ENCODE data around the gene PROX1.

DNA sequence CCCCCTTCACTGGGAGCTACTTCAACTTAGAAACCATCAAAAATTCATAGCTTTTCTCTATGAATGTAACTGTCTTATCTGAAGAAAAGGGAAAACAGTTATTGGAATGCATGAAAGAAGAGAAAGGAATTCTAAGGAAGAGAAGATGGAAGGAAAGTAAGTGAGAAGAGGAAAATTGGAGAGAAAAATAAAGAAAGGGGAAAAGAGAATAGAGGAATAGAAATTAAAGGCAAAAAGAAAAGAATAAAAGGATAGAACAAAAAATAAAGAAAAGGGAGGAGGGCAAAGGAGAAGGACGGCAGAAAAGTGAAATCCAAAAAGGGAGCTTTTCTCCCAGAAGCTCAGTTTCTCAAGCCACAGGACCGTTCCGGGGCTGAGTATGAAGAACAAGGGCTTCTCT, 9.9 kb upstream of the PROX1 start:
- TF ChIP-seq ZNF274 (IDR thresholded peaks at IDR 0.05; ENCODE audit: low read depth, low read length): no peak
- TF ChIP-seq YY1 (IDR thresholded peaks at IDR 0.05; ENCODE audit: insufficient read depth, insufficient read length): no peak
